Measurements from ENCODE around the gene STK10.

- TF ChIP-seq CTCF (conservative IDR thresholded peaks at IDR 0.05; ENCODE audit: low read depth, low read length), result no peak
- no peak for TF ChIP-seq EZH2 (IDR thresholded peaks at IDR 0.05; ENCODE audit: low read length, unreplicated experiment)
- TF ChIP-seq EZH2phosphoT487 (IDR thresholded peaks at IDR 0.05; ENCODE audit: borderline replicate concordance, low read length), result no peak
These were observed 76.8 kb downstream of the STK10 start for GRCh38 chr5:172110921-172111851.

All from PC-3 (cell line).